Ectodermal cell (in vitro differentiated cells): ENCODE measurements around the gene PANK4.
"Not testable (repeated sequence)": the region's sequence is repeated elsewhere in the genome, so short reads cannot be mapped to it uniquely, and the experiment has no call there.

ENCODE experiments used
- H3K27ac ChIP-seq: 2 replicates; pipeline ENCODE4 v1.7.0; 2013; ENCODE audit warnings: mild to moderate bottlenecking, low read depth, low read length; ENCODE audit not compliant: insufficient read depth, poor library complexity, severe bottlenecking
- H3K27me3 ChIP-seq: 2 replicates; pipeline ENCODE4 v1.7.0; 2013; ENCODE audit warnings: mild to moderate bottlenecking, low read length; ENCODE audit not compliant: insufficient read depth, control insufficient read depth, poor library complexity, severe bottlenecking
- H3K36me3 ChIP-seq: one replicate; pipeline ENCODE4 v1.7.0; 2013; ENCODE audit warnings: low read length; ENCODE audit not compliant: control insufficient read depth, insufficient read depth
- H3K4me1 ChIP-seq: one replicate; pipeline ENCODE4 v1.7.0; 2013; ENCODE audit warnings: low read length; ENCODE audit not compliant: control insufficient read depth, insufficient read depth
- H3K4me3 ChIP-seq: 2 replicates; pipeline ENCODE4 v1.7.0; 2013; ENCODE audit warnings: low read depth, low read length, control low read depth; ENCODE audit not compliant: insufficient read depth
- H3K9me3 ChIP-seq: 2 replicates; pipeline ENCODE4 v1.7.0; 2013; ENCODE audit warnings: mild to moderate bottlenecking, low read length, moderate library complexity; ENCODE audit not compliant: control insufficient read depth
- WGBS, 2 experiments: methylation state at CpG; one replicate each; pipeline ENCODE4 v1.1.7; 2013; ENCODE audit warnings: missing lambda C conversion rate in 2 of 2; 5-methylcytosine and 5-hydroxymethylcytosine counted together

PANK4 gene

GRCh38 chr1:2558861-2559260, 32.5 kb upstream of the PANK4 start:
- Histone ChIP-seq H3K36me3 (no peaks in the 10 kb centered on the region), H3K4me1 (peaks cover 11% of the 10 kb centered on the region), H3K27ac (no peak overlapping the region), H3K27me3 (no peaks in the 10 kb centered on the region), H3K4me3 (no peak overlapping the region), H3K9me3 (no peaks in the 10 kb centered on the region)
- 93 to 96% methylated on average over 6 of the region's 6 CpGs for WGBS, 2 experiments

DNA sequence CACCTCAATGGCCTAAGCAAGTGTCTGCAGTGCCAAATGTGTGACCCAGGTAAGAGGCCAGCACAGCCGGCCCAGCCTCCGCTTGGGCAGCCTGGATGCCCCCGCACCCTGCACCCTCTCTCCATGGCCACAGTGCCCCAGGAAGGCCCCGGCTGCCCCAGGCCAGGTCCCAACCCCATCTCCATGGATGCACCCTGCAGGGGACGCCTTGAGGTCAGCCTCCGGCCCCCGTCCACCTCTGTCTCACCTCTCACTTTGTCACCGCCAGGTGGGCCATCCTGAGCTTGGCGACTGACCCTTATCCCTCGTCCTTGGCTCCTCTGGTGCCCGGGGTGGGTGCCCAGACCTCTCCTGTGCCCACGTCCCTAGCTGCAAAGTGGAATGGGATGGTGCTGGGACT, 32.0 kb upstream of the PANK4 start:
- H3K4me1 ChIP-seq, result peaks cover 11% of the 10 kb centered on the region
- WGBS, 2 experiments, result 93% methylated on average over 12 of the region's 12 CpGs
- no peaks in the 10 kb centered on the region for H3K27me3 ChIP-seq
- no peaks in the 10 kb centered on the region for H3K36me3 ChIP-seq
- H3K27ac ChIP-seq, result no peak overlapping the region
- H3K9me3 ChIP-seq, result no peaks in the 10 kb centered on the region
- no peak overlapping the region for H3K4me3 ChIP-seq

GRCh38 chr1:2557482-2558400, 31.3 kb upstream of the PANK4 start:
- Histone ChIP-seq H3K27ac (no peak overlapping the region), H3K36me3 (no peaks in the 10 kb centered on the region)

GRCh38 chr1:2556678-2557481, 30.5 kb upstream of the PANK4 start:
- Histone ChIP-seq H3K4me1 (peaks cover 6% of the 10 kb centered on the region), H3K36me3 (no peaks in the 10 kb centered on the region), H3K9me3 (no peaks in the 10 kb centered on the region), H3K27me3 (no peaks in the 10 kb centered on the region), H3K27ac (no peak overlapping the region), H3K4me3 (no peak overlapping the region)
- WGBS, 2 experiments, result 84 to 87% methylated on average over 24 of the region's 24 CpGs

More at GRCh38 chr1:2557482-2558400, 31.3 kb upstream of the PANK4 start:
- no peaks in the 10 kb centered on the region for H3K9me3 ChIP-seq
- no peak overlapping the region for H3K4me3 ChIP-seq
- no peaks in the 10 kb centered on the region for H3K27me3 ChIP-seq
- 91 to 94% methylated on average over 30 of the region's 30 CpGs for WGBS, 2 experiments
- H3K4me1 ChIP-seq, result peaks cover 6% of the 10 kb centered on the region

- Histone ChIP-seq H3K4me3 (no peak within 1 kb of the TSS), H3K36me3 (no peaks in the 10 kb centered on the region), H3K27ac (no peak within 1 kb of the TSS), H3K9me3 (no peaks in the 10 kb centered on the region), H3K27me3 (no peaks in the 10 kb centered on the region), H3K4me1 (peaks cover 6% of the 10 kb centered on the region)
- WGBS, 2 experiments, result 44 to 51% methylated on average over 16 of the region's 16 CpGs
These were observed 29.9 kb upstream of the PANK4 start, which contains the start of gene TNFRSF14 for GRCh38 chr1:2556277-2556677. TSS of gene TNFRSF14 (plus strand) at chr1:2556371. CDS start at chr1:2556665, 294 bp downstream.

DNA sequence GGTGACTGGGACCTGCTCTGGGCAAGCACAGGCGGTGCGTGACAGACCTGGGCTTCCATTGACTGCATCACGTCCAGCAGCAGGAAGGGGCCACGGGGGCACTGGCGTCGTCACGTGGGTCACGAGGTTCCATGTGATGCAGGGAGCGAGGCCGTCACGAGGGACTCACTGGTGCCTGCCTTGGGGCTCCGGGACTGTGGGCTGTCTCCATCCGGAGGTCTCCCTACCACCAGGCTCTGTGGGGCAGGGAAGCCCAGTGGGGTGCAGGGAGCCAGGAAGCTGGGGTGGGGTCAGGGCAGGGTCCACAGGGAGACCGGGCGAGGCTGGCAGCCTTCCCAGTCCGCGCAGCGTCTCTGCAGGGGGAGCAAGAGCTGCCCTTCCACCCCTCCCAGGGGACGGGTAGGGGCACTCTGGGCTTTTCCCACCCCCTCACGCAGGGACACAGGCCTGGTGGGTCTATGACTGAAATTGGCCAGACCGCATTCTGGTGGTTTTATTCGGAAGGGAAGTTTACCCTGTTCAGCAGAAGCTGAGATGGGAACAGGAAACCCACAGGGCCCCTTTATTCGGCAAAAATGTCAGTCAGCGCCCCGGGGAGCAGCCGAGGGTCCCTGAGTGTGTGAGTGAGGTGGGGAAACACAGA, 29.4 kb upstream of the PANK4 start:
- Histone ChIP-seq H3K4me1 (peaks cover 6% of the 10 kb centered on the region), H3K27me3 (no peaks in the 10 kb centered on the region), H3K36me3 (no peaks in the 10 kb centered on the region), H3K27ac (no peak overlapping the region), H3K4me3 (no peak overlapping the region), H3K9me3 (no peaks in the 10 kb centered on the region)
- 85 to 86% methylated on average over 26 of the region's 26 CpGs for WGBS, 2 experiments

- 86 to 87% methylated on average over 19 of the region's 19 CpGs for WGBS, 2 experiments
- H3K4me3 ChIP-seq, result no peak overlapping the region
- H3K9me3 ChIP-seq, result no peaks in the 10 kb centered on the region
- no peaks in the 10 kb centered on the region for H3K27me3 ChIP-seq
- no peak overlapping the region for H3K27ac ChIP-seq
- H3K36me3 ChIP-seq, result no peaks in the 10 kb centered on the region
- H3K4me1 ChIP-seq, result peaks cover 6% of the 10 kb centered on the region
These were observed 28.4 kb upstream of the PANK4 start for GRCh38 chr1:2554621-2555387.

DNA sequence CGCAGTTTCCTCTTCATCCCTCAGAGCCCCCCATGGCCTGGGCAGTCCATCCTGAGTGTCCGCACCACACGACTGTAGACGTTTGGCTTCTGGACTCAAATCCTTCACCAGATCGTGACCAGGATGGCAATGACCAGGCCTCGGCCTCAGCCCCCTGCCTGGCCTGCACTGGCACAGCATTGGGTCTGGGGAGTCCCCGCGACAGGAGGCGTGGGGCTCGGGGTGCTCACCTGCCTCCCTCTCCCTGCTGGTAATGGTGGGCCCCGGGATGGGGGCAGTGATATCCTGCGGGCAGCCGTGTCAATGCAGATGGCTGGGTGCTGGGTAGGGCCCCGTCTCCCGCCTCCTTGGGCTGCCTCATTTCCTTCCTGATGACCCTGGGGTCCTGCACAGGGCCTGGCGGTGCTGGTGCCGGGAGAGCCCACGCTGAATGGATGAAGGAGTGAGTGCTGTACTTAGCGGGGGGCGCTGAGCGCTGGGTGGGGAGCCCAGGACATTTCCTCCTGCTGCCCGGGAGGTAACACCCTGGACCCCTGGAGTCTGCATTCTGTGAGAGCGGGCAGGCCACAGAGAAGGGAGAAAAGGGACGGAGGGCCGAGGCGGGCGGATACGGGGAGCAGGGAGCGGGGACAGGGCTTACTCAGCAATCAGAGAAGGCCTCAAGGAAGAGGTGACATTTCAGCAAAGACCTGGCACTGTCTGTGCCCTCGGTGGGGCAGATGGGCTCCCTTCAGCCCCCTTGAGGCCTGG, 27.6 kb upstream of the PANK4 start:
- Histone ChIP-seq H3K4me3 (no peak overlapping the region), H3K27me3 (no peaks in the 10 kb centered on the region), H3K27ac (no peak overlapping the region), H3K9me3 (no peaks in the 10 kb centered on the region), H3K4me1 (peaks cover 9% of the 10 kb centered on the region), H3K36me3 (no peaks in the 10 kb centered on the region)
- WGBS, 2 experiments, result 93 to 94% methylated on average over 30 of the region's 30 CpGs

GRCh38 chr1:2553076-2553475, 26.7 kb upstream of the PANK4 start:
- H3K4me3 ChIP-seq, H3K36me3 ChIP-seq, H3K27me3 ChIP-seq, H3K9me3 ChIP-seq, H3K27ac ChIP-seq: not testable (repeated sequence)
- 68 to 74% methylated on average over 7 of the region's 9 CpGs for WGBS, 2 experiments
- H3K4me1 ChIP-seq, result peaks cover 18% of the 10 kb centered on the region
